NCI-H1105 (cell line): ENCODE measurements around the gene GRB10.

Experiments used
- DNase-seq: peaks from one replicate; lab custom pipeline; 2025; lab: John Stamatoyannopoulos, UW

GRB10 gene

DNA sequence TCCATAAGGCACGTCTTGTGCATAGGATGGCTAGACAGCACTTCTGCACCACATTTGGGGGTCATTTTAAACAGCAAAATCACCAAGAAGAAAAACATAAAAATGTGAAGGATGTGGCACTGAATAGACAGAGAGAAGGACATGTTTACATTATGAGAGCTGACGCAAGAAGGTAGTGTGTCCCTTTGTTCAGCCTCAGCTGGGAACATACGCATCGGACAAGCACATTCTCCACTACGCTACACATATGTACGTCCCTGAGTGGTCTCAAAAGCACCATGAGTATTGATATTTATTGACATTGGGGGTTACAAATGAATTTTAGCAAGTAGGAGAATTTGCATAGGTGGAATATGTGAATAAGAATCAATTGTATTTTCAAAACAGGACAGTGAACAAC, 237.7 kb downstream of the GRB10 start:
- no peak for DNase-seq

DNA sequence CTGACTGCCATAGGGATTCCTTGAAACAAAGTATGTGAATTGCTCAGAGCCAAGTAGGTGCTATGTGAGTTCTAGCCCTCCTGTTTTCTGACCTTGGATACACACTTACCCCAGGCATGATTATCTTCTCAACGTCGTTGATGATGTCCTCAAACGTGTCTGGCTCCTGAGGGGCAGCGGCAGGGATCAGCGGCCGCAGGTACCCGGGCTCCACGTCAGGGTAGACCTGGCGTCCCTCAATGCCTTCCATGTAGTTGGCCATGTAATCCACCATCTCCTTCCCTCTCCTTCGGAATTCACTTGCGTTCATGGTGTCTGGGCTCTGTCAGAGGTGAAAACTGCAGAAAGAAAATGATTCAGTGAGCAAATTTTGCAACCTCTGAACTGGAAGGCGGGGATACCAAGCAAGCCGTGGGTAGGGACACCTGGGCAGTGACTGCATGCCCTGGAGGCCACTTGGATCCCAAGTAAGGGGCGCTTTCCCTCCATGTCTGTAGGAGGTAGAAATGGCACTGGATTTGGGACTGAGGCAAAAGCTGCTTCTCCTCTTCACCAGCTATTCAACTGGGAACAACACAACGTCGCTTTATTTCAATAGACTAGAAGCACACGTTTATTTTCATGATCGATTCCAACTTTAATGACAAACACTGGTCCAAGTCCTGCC, 238.8 kb downstream of the GRB10 start:
- DNase-seq, result no peak

DNA sequence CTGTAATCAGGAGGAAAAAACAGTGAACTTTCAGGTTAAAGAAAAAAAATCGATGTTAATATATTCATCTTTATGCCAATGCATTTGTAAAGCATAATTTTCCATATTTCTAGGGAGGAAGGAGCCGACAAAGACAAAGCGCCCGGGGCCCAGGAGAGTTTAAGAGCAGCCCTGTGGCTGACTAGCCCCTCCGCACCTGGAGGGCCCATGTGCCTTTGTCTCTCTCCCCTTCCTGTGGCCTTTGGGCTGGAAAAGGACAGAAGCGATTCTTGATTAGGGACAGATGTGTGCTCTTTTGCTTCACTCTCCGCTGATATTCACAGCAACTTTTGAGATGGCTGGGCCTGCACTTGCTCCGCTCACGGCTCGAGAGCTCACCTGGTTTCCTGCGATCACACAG, 240.6 kb downstream of the GRB10 start:
- DNase-seq, result no peak

DNA sequence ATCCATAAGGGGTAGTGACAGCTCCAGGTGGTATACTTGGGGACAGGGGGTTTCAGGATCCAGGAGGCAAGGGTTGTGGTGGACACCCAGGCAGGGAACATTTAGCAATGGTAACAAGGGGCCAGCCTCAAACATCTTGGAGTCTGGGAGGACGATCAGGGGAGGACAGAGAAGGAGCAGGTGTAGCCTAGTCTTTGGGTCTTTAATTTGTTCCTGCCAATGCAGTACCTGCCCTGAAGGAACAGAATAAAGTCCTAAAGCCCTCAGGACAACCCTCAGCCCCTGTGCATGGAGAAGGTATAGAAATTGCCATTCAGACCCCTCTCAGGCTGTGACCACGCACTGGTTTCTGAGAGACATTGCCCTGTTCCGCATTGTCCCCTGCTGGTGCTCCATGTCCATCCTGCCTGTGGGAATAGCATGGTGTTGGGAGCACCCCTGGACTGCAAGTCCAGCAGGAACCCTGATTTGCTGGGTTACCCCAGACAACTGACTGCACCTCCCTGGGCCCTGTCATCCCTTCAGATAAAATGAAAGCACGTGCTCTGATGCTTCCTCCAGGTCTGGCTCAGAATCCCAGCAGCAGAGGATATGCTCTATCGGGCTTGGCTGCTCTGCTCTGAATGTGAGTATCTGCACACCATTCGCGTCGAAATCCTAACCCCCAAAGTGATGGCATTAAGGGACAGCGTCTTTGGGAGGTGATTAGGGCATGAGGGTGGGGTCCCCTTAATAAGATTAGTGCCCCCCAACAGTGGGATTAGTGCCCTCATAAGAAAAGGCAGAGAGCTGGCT, 241.7 kb downstream of the GRB10 start:
- no peak for DNase-seq
